Stimulated activated naive CD4-positive, alpha-beta T cell (primary cell): ENCODE results near the gene AFDN.
"Not testable (repeated sequence)": the region's sequence is repeated elsewhere in the genome, so short reads cannot be mapped to it uniquely, and the experiment has no call there.

ENCODE experiments used
- DNase-seq, 6 experiments: peaks; one replicate each; lab custom pipeline; 2025; lab: John Stamatoyannopoulos, UW

Gene AFDN

DNA sequence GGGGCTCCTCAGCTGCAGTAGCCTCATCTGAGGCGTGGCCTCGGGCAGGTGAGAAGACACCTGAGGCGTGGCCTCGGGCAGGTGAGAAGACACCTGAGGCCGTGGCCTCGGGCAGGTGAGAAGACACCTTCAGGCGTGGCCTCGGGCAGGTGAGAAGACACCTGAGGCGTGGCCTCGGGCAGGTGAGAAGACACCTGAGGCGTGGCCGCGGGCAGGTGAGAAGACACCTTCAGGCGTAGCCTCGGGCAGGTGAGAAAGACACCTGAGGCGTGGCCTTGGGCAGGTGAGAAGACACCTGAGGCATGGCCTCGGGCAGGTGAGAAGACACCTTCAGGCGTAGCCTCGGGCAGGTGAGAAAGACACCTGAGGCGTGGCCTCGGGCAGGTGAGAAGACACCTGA, 174.8 kb downstream of the AFDN start:
- not testable (repeated sequence) for DNase-seq

DNA sequence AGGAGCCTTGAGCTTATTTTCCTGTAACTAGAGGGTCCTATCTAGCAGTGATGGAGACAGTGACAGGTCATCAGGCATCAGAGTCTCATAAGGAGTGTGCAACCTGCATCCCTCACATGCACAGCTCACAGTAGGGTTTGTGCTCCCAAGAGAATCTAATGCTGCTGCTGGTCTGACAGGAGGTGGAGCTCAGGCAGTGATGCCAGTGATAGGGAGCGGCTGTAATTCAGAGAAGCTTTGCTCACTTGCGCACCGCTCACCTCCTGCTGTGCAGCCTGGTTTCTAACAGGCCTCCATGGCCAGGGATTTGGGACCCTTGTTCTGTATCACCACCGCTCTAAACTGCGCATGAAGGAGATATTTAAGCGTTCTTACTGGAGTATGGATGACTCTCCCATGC, 176.1 kb downstream of the AFDN start:
- no peak for DNase-seq

DNA sequence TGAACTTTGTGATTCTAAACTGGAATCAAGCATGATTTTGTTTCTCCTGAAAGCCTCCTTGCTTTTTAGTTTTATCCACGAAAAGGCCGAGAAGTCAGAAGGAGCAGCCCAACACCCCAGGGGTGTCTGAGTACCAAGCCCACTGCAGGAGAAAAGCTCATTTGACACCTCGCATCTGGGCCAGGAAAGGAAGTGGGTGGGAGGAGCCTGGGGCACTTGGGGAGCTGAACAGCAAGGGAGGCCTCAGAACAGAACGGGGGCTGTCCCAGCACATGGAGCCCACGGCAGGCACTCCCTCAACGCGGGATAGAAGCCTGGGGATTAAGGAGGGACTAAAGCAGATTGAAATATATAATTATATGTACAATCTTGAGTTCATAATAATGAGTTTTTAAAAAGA, 177.3 kb downstream of the AFDN start:
- no peak for DNase-seq

DNA sequence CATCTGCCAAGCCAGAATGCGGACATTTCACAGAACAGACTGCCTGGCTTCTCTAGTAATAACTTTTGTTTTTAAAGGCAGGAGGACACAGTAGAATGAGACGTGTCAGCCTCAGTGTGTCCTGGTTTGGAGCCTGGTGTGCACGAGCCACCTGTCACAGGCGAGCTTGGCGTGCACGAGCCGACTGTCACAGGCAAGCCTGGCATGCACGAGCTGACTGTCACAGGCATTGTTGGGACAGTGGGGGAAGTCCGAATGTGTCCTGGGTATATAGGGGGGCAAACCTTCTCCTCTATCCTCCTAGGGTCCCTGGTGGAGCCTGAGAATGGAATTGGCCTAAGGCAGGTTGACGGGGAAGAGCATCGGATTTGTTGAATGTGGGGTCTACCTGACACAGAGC, 178.2 kb downstream of the AFDN start:
- no peak for DNase-seq

DNA sequence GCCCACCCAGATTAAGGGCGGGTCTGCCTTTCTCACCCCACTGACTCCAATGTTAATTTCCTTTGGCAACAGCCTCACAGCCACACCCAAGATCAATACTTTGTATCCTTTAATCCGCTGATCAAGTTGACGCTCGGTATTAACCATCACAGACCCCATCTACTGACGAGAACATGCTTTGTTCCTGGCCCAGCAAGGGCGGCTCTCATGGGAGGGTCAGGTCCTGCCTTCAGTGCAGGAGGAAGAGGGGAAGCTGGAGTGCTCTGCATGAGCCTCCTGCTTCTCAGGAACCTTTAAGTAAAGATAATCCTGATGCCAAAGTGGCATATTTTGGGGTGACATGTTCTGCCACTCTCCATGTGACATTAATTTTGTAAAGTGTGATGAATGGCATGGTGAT, 179.1 kb downstream of the AFDN start:
- no peak for DNase-seq

DNA sequence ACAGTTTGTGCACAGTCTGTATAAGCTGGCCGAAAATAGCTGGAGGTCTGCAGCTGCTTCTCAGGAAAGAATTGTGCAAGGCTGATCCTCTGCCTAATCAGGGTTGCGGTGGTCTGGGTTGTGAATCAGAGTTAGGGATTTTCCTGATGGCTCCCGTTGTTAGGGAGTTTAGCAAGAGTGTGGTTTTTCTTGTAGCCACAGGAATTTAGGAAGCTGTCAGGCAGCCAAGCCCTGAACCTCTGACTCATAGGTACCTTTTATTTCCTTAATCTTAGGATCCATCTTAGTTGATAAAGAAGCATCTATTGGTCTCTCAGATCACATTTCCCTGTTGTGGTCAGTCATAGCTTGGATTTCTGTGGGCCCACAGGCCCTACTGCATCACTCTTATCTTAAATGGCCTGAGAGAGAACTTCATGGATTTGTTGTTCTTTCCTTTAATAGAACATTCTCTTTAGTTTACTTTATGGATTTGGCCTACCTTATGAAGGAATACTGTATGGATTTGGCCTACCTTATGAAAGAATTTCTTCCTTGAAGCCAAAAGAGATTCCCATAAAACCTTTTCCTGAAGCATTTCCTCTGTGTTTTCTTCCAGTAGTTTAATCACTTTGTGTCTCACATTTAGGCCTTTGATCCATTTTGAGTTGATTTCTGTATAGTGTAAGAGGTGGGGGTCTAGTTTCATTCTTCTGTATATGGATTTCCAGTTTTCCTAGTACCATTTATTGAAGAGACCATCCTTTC, 181.1 kb downstream of the AFDN start:
- DNase-seq = no peak

DNA sequence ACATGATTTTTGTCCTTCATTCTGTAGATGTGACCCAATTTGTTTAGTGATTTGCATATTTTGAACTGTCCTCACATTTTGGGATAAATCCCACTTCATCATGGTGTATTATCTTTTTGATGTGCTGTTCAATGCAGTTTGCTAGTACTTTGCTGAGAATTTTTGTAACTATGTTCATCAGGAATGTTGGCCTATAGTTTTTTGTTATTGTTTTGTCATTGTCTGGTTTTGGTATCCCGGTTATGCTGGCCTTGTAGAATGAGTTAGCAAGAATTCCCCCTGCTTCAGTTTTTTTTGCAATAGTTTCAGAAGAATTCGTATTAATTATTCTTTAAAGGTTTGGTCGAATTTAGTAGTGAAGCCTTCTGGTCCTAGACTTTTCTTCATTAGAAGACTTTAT, 182.6 kb downstream of the AFDN start:
- DNase-seq = no peak

DNA sequence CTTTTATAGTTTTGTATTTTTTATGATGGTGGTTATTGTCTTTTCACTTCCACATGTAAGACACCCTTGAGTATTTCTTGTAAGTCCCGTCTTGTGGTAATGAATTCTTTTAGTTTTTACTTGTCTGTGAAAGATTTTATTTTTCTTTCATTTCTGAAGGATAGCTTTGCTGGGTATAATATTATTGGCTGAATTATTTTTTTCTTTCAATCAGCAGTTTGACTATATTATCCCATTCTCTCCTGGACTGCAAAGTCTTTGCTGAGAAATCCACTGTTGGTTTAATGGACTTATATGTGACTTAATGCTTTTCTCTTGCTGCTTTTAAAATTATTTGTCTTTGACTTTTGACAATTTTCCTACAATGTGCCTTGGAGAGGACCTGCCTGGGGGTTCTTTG, 184.6 kb downstream of the AFDN start:
- no peak for DNase-seq

DNA sequence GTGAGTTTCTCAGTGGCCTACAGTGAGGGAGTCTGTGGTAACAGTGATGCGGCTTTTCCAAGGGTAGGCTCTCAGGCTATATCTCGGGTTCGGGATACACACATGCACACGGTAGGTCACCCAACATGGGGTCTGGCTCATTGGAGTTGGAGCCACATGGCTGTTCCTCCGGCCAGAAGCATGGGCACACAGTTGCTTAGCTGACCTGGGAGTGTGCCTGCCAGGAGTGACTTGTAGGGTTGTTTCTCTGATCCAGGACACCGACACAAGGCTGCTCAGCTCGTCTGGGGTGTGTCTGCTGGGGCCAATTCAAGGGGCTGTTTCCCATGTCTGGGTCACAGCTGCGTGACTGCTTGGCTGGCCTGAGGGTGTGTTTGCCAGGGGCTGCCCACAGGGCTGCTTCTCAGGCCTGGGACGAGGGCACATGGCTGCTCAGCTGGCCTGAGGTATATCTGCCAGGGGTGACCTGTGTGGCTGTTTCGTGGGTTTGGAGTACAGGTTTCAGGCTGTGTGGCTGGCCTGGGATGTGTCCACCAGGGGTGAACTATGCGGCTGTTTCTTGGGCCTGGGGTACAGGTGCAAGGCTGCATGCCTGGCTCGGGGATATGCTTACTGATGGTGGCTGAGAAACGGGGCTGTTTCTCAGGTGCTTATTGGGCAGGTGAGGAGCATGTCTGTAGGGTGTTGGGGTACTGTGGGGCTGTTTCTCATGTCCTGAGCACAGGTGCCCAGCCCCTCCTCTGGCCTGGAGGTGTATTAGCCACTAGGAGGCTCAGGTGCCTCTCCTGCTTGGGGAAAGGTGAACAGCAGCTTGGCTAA, 185.9 kb downstream of the AFDN start:
- no peak for DNase-seq

DNA sequence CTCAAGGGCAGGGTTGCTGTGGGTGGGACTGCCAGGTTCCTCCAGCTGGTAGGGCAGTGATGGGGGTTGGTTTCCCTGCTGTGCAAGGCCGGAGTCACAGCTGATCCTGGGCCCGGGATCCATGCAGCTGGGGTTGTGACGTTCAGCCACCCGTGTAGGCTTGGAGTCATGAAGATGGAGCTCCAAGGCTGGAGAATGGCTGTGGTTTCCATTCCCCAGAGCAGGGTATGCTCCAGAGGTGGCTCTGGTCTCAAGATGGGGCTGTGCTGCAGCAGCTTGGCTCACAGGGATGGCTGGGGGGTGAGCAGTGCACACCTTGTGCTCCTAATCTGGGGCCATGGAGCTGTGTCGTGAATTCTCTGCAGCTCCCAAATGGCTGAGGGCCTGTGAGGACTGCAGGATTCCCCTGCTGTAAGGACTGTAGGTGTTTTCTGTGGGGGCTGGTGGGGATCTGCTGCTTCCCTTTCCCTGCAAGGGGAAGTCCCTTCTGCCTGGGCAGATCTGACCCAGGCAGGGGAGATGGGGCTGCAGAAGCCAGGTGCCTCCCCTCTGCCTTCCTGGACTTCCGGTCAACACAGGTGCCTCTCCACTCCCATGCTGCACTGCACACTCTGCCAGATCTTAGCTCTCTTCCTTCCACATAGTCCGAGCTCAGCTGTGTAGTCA, 186.7 kb downstream of the AFDN start:
- no peak for DNase-seq

DNA sequence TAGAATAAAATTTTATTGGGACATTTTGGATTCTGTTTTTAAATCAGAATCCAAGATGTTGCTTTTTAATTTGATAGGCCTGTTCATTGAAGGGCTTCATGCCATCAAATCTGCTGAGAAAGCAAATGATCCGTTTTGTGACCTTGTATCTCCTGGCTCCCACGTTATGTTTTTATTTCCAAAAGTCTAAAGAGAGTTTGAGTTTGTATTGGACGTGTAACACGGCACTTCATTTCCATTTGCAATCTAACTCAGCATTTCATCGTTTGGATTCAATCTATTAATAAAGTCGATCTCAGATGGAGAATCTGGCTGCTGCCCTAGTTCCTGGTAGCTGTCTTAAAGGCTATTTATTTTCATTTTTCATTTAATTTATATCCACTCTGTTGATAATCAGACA, 187.7 kb downstream of the AFDN start:
- no peak for DNase-seq

DNA sequence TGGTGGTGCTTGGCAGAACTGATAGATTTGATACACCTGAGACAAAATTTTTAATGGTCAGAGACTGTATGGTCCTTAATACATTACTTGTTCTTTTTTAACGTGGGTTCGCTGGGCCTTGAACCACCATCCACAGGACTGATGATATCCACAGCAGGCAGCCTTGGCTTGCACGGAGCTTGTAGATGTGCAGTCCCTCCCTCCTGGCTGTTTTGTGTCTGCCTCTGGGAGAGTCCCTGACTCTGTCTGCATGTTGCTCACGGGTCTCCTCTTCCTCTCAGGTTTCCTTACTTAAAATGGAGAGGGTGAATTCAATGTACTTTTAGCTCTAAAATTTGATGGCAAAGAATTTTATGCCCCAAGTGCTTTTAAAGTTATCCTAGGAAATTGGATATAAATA, 188.3 kb downstream of the AFDN start:
- no peak for DNase-seq

DNA sequence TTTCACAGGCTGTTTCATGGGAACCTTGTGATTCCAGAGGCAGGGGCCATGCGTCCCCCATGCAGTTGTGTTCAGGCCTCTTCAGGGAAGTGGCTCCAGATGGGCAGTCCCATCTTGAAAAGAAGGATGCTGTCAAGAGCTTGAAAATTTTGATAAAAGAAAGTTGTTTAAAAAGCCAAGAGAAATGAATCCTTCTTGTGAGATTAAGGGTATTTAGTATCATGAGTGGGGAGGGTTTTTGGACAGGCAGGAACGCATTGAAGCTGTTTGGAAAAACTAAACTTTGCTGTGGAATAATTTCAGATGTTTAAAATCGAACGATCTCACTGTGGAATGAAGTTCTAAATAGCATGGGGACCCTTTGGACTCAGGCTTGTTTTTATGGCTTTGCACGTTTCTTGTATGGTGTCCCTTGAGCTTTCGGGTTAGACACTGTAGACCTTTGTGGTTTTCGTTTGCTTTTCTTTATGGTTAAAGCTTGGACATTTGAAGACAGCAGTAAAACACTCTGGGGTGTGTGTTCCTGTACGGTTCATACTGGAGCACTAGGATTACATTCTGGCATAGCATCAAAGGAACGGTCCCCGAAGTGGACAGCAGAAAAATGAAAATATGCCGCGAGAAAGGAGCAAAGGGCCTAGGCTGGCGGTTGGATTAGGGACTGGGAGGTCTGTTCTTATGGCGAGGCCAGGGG, 188.9 kb downstream of the AFDN start:
- no peak for DNase-seq

DNA sequence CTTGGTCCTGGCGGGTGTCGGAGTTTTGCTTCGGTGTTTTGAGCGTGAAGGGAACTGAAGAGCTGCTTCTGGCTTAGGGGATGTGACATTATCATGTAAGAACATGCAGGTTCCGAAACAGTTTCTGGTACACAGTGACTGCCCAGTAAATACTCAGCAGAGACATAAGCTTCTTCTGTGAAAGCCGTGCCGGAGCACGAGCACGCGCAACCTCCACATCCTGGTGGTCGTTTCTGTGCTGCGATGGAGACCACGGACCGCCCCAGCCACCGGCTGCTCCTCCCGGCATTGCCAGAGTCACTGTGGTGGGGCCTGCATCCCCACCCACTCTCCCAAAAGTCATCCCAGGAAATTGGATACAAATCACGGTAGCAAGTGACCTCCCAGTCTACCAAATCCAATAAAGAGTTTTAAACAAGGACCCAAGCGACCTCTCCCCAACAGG, 189.5 kb downstream of the AFDN start:
- no peak for DNase-seq

DNA sequence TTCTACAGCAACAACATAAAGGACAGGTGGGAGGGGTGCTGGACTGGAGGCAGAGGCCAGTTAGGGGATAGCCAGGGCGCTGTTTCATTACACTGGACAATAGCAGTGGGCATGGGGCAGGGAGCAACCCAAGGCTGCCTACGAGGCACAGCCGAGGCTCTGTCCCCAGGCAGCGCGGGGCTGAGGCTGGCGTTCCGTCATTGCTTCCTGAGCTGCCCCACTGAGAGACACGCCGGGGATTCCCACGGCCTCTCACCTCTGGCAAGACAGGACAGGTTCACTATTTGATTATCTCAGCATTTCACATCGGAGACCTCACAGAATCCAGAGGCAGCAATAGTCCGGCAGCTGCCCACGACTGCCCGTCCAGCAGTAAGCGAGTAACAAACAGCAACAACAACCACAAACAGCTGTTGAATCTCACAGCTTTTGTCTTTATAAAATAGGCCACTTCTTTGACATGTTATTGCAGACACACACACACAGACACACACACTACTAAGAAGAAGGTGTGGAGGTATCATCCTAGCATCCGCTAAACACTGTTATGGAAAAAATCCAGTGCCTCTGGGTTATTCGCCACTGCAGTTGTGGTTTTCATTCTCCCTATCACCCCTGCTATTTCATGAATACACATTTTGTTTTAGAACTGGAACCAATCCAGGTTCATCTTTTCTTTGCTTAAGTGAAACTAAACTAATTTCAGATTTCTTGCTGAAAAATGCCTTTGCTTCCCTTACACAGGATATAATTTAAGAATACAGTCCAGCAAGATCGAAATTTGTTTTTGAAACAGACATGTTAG, 190.2 kb downstream of the AFDN start:
- no peak for DNase-seq

DNA sequence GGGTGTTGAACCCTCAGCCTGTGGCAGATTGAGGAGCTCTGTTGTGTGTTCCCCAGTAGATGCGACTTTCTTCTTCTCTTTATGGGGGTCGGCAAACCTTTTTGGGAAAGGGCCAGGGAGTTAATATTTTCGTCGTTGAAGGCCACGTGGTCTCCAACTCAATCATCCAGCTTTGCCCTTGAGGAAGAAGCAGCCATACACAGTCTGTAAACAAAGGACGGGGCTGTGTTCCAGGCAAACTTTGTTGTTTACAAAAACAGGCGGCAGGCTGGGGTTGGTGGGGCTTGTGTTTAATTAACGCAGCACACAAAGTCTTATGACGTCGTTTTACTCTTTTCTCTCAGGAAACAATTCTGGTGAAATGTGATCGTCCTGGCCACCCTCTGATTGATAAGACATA, 190.9 kb downstream of the AFDN start:
- no peak for DNase-seq

DNA sequence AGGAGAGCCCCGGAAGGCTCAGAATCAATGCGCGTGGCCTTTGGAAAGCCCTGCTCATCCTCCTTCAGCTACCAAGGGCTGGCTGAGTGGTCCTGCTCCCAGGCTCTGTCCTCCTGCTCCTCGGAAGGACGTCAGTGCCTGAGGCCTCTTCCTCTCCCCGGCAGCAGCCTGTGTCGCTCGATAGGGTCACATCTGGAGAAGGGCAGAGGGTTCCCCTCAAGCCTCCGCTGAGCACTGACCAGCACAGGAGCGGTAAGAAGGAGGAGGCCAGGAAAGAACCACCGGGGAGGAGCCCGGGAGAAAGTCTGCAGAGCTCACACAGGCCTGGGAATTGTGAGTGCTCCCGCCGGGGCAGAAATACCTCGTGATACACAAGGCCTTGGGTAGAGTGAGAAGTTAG, 192.0 kb downstream of the AFDN start:
- DNase-seq = no peak

DNA sequence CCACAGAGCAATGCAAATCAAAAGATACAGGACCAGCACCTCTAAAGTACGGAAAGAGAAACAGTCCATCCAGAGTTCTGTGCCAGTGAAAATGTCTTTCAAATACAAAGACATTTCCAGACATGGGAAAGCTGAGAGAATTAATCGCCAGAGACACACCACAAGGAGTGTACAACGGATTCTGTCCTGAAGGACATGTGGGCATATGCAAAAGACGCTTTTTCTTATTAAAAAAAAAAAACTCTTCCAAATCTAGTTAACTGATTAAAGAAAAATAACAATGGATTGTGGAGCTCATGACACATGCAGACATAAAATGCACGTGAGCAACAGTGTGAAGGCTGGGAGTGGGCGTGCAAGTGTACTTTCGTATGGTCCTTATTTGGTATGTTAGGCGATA, 193.5 kb downstream of the AFDN start:
- DNase-seq = no peak

DNA sequence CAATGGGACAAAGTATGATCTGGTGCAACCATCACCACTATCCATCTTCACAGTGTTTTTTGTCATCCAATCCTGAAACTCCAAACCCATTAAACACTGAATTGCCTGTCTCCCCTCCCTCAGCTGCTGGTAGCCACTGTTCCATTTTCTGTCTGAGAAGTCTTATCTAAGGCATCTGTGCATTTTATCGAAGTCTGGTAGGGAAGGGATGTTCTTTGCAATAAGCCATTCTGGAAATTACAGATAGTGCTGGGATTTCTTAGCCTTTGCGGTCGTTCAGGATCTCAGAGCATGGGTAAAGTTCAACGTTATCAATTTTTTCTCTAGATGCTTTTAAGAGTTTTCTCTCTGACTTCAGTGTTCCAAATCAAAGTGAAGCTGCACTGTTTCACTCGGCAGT, 194.9 kb downstream of the AFDN start:
- no peak for DNase-seq
